GM18499 (cell line): ENCODE data around the gene ICA1.
A peak's percentile ranks its signal among the peaks of the same experiment; 100 is the strongest.

ENCODE experiments used
- ATAC-seq: cut with Tn5 transposase; IDR thresholded peaks from one replicate; pipeline ENCODE4 v1.9.1; 2021; ENCODE audit warnings: moderate number of reproducible peaks; ENCODE audit not compliant: insufficient read depth, unreplicated experiment

The ICA1 gene

DNA sequence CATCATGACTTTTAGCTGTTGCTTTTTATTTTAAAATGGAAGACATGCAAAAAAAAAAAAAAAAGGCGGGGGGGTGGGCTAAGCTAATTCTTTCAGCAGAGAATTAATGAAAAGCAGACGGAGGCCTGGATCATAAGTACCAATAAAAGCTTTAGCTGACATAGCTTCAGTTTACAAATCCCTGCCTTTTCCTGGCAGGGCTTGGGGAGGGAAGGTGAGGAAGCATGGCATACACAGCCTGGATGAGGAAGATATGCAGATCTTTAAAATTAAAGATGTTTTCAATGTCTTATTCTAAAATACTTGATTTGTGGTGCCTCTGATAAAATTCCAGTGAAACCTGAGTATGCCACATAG is 57.0 kb downstream of the ICA1 start:
- ATAC-seq = no peak

DNA sequence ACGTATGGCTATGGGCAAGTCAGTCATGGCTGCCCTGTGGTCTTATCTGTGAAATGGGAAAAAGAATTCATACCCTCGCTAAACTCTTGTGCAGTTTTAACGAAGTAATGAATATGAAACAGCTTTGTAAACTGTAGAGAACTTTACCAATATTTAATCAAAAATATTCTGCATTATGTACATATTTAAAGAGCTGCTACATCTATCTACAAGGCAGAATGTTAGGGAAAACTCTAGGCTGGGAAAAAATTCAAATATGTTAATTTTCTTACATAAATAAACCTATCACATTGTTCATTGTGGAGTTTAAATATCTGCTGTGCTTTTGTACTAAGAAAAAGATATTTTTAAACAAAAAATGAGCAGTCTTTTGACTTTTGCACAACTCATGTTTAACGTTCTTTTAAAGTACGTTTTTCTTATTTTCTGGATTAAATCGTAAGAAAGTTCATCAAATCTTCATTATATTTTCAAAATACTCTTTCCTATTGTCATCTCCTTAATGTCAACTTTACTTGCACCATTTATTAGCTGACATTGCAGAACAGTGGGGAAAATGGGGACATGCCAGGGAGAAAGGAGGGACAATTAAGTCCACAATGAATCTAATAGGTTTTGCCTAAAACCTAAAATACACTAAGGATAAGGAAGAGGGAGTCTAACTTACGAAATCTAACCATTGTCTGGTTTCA is 57.5 kb downstream of the ICA1 start:
- ATAC-seq = no peak

DNA sequence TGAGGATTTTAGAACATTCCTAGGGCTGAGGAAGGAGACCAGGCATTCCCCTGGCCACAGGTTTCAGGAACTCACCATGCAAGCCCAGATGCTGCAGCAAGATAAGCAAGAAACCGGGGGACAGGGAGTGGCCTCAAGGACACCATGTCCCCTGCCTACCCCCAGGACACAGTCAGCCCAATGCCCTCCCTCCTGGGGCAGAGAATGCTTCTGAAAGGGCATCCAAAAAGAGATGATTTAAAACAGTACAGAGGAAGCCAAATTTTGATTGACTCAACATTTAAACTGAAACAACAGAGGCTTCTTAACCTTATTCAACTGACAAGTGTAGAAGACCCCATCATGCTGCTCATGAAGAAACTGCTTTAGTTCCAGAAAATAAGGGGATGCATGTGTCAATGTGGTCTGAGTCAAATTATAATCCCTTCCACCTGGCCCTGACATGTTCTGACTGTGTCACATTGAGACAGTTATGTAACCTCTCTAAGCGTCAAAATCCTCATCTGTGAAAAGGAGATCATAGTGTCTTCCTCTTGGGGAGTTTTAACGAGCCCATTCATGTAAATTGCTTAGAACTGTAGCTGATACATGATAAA is 60.0 kb downstream of the ICA1 start:
- ATAC-seq = no peak

DNA sequence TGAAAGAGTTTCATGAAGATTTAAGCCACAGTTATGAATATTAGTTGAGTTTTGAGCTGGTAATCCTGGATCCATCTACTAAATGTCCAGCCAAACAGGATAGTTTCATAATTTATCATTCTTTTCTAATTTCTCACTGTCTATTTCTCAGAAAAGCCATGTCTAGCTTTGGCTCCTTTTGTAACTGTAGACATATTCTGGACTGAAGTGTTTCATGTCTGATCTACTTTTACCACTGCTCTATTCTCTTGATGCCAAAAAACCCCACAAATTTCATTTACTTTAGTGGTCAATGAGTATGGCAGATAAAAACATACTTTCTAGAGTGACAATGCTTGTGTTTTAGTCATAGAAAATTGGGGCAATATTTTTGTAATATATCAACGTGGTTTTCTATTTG is 61.2 kb downstream of the ICA1 start:
- ATAC-seq = no peak

DNA sequence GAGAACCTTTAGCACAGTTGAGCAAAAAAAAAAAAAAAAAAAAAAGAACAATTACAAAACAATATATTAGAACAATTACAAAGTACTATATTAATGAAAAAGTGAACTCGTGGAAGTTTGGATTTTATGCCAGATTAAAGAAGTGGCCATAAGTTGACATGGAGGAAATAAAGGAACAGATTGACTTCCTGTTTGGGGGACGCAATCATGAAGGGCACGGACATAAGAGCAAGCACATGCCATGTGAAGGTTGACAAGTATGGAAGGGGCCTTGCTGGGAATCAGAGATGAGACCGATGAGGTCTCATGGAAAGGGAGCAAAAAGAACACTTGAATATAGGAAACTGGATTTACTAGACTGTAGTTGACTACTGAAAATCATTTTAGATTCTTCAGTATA is 61.7 kb downstream of the ICA1 start:
- ATAC-seq = no peak

DNA sequence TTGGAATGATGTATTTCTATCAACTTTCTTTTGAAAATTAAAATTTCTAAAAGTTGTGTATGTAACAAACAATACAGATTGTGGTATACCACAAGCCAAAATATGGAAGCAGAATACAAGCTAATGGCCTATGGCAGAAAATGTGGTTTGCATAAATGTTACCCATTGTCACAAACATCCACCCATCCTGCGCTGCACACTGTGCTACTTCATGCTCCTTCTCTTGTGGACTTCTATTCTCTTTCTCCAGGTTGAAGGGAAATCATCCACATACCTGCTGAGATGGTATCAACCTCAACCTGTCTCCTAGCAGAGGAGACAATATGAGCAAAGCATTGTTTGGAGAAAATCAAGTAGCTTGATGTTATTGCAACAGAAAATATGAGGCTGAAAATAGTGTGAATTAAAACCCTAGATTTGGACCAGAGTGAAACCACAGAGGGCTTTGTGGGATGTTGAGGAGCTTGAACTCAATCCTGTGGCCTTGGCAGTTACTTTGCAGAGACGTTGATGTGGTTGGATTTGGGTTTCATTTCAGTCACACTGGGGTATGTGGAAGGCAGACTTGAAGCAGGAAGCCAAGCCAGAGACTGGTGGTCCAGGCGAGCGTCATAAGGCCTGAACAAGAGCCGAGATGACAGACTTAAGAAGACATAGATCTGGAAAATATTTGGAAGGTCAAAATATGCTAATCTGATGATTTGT is 63.8 kb downstream of the ICA1 start:
- ATAC-seq = no peak

DNA sequence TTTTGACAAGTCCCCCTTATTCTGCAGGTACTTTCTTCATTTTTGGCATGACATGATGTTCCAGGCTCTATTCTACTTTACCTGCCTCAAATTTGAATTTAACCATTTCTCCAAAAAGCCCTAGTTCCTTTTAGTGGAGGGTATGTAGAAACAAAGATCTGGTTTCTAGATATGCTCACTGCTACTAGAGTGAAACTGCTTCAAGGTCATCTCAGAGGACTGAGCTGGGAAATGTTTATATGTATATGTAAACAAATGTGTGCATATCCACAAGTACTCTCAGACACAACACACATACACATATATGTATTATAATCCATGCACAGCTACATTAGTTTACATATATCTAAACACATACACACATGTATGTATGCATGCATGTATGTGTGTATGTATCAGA is 69.1 kb downstream of the ICA1 start:
- no peak for ATAC-seq

DNA sequence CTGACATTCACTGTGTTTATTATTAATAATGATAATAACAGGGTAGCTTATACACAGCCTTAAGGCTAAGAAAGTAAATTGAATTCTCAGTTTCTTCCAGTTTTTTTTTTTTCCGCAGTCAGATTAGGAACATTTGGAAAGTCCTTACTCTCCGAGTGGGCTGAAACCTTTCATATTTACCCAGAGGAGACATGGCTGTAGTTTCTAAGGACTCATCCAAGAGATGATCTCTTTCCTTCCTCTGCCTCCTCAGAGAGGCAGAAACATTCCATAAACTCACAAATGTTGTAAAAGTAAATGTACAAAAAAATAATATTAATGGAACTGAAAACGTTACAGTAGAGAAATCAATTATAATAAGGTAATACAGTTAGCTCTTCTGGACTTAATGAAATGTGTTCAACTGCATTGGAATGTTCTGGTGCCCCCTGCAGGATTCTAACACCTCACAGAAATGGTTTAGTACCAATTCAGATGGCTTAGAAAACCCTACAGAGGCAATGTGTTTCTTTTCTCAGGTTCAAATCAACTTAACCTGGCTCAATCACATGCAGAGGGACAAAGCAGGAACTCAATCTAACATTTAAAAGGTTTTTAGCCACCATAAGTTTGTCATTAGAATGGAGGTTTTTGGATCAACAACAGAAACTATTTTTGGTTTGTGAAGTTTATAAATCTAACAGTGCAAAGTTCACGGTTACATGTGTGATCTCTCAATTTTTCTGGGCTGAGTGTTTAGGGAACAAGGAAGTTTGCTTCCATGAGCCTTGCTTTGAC is 71.7 kb downstream of the ICA1 start:
- peak; percentile 71 for ATAC-seq

DNA sequence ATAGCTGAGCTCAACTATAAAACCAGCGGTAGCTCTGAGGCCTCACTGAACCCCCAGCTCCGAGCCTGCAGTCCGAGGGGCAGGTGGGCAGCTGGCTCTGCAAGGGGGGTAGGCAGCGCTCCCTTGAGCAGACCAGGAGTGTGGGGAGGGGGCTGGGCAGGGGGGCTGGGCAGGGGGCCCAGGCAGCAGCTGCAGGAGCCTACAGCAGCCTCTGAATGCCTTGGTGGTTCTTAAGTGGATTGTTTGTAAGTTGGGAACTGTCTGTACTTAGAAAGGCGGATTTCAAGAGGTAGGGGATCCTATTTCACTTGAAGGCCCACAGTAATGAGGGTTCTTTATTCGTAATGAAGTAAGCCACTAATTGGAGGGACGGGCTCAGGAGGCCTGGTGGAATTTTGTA is 72.3 kb downstream of the ICA1 start:
- ATAC-seq = no peak

DNA sequence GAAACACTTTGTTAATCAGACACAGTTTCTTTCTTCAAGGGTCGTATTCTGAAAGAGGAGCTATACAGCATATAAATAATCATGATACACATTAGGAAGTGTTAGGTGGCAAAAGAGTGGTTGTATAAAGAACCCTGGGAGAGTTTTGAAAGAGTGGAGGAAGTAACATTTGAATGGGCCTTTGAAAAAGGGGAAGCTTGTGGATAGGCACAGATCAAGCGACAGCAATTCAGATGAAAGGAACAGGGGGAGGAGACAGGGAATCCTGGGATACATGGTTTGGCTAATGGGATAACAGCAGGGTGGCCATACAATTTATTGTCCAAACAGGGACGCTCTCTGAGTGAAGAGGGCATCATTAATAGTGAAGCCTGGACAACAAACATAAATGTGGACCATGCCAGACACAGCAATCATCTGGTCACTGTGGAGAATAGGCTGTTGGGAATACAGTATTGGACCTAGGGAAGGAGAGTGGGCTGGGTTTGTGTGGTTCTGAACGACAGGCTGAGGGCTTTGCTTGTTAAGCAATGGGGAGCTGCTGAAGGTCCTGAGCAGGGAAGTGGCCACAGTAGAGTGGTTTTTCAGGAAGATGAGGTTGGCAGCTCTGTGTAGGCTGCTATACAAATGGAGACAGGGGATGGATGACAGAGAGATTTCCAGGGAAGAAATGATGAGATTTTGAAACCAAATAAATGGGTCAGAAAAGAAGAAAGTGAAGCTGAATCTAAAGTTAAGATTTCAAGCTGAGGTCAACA is 75.9 kb downstream of the ICA1 start:
- no peak for ATAC-seq

DNA sequence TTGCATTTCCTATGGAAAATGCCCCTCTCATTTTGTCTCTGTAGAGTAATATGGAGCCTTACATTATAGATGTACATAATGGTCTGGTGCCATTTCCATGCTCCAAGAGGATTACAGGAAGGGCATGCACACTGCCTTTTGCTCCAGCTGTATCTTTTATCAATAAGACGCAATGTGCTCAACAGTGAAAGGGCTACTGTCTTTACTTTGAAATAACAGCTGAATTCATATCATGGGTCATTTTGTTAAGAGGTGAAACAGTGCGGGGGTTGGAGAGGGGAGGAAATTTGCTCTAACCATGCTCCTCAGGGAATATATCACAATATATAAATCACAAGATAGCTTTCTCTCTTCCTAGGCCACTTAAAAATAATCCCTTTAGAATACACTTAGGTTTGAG is 77.7 kb downstream of the ICA1 start:
- ATAC-seq = no peak

DNA sequence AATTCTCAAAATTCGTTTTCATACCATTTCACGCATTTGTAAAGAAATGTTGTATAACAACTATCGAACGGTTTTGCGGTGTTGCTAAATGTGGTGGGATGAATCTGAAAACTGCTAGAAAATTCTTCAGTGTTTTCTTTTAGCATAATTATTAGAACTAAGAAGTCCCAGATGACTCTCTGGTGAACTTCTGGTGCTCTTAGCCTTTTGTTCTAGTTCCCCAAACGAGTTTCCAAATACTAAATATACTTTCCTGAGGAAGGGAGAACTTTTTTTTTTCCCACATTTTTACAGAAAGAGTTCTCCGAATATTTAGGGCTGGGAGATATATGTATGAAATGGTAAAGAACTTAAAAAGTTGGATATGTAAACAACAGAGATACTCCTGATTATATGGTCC is 82.5 kb downstream of the ICA1 start:
- ATAC-seq = no peak

DNA sequence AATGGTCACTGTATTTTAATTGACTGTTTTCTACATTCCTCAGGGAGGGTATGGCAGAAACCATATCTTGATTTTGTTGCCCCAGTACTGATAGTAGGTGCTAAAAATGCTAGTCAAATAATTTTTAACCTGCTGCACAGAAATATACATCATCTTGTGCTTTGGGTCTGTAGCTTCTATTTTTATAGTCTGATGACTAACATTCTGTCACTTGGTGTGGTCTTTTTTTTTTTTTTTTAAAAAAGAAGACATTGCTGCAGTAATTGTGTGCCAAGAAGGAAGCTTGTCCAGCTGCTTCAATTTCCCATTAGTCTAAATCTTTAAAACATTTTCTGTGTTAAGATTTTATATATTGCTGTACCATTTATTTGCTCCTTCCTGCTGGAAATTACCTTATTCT is 83.6 kb downstream of the ICA1 start:
- no peak for ATAC-seq

DNA sequence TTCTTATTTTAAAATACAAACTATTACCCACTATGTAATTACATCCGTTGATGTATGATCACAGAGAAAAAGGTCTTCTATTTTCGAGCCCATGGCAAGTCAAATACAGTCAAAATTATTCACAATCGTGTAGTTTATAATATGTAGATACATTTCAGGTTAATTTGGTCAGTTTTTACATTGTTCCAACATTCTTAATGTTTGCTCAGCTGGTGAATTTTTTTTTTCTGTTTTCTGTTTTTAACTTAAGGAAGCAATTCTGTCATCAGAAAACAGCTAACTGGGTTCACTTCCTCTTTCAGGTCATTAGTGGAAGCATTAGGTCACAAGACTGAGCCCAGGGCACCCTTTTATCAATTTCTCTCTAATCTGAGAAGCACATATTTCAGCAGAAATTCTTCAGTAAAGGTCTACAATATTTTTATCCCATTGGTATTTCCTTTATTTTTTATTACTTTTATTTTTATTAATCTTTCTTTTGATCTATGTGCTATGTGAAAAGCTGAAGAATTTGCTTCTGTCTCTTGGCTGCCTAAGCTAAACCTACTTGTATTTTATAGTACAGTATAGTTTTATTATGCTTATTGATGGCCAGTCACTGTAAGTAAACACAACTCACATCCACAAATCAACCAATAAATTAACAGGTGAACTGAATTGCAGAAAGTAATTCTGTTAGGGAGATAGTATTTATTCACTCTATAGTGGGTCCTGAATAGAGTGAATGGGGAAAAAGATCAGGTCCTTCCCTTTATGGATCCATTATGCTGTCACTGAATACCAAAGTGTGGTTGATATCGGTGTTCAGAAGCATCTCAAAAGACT is 84.6 kb downstream of the ICA1 start:
- ATAC-seq = peak; percentile 27

DNA sequence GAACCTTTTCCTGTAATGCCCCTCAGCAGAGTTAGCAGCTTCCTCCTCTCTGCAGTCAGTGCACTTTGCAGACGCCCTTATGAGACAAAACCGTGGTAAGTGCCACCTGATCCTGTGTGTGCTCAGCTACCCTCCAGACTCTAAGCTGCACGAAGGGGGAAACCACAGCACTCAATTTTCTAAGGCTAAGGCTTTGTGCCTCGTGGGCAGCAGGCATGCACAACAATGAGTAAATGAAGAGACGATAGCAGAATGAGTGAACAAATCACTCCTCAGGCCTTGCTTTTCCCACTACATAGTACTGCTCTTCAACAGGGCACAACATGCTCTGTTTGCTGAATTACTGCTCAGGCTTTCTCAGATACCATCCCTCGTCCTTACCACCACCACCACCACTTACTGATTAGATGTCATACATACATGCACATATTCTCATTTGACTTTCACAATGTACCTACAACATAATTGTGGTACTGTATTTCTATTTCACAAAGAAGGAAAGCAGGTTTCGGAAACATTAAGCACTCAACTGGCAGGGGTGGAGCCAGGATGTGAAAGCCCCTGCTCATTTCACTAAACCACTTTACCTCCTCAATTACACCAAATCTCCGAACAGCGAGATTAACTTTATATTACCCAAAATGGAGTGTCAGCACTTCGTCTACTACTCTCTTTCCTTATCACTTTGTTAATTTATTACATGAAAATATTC is 85.4 kb downstream of the ICA1 start:
- ATAC-seq = peak; percentile 58

DNA sequence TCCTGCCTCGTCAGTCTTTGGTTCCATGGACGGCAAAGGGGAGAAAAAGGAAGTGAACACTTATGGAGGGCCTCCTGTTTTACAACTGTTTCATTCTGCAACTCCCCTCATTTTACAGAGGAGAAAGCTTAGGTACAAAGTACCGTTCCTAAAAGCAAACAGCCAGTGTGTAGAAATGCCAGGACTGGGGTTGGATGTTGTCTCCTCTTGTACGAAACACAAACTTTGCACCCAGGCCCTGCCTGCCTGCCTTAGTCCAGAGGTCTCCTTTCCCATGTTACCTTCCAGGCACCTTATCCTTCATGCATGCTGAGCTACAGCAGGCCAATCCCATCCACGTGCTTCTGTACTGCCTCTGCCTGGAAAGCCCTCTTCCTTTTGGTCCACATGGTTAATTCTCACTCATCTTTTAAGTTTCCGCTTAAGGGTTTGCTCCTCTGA is 86.0 kb downstream of the ICA1 start:
- no peak for ATAC-seq

DNA sequence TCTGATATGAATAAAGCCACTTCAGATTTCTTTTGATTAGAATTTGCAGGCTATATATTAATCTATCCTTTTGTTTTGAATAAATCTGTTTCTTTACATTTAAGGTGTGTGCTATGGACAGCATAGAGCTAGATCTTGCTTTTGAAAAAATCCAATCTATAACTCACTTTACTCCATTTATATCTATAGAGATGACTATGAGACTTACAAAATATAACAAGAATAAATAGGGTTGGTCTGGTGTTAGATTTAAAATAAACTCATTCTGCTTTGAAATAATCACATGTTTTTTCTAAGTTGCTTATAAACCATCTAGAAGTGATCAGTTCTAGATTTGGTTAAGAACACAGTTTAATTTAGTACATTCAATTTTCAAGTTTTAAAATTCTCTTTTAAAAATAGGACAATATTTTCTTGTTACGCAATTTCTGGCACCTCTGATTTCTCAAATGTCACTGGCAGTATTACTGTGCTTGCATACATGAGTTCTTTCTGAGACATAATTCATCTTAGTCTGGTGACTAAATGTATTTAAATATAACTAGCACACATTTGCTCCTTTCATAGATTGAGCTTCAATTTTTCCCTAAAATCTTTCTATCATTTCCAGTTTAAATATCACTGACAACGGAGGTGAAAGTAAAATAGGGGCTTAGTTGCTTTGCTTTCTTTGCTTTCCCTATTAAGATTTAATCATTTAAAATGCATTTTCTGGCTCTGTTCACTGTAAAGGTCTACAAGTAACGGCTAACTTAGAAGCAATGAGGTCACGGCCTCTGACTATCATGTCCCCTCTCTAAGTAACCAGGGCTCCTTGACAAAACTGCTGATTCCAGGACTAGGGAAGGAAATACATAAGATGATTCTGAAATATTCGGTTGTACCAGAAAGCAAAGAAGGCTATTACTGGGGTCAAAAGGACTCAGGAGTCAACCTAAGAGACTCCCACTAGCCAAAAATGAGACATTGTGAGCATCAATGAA is 89.3 kb downstream of the ICA1 start:
- ATAC-seq = no peak

DNA sequence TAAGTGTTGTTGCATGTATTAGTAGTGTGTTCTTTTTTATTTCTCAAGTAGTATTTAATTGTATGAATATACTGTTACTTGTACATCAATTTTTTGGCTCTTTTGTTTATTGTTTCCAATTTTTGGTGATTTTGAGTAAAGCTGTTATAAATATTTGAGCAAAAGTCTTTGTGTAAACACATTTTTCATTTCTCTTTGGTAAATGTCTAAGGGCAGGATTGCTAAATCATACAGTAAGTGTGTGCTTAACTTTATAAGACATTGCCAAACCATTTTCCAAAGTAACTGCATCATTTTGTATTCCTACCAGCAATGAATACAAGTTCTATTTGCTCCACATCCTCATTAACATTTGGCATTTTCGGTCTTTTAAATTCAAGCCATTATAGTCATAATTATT is 92.8 kb downstream of the ICA1 start:
- no peak for ATAC-seq
